ENCODE results near the gene NEDD8. TPM values are rescaled to one million over a fixed set of nuclear protein-coding genes. Genes with fewer than 3 reads are reported as not detected.

Gene NEDD8
- polyA plus RNA-seq, 1 donor from 2014 or later, result 431 TPM

GRCh38 chr14:24192933-24193332 is 39.2 kb downstream of the NEDD8 start:
- Histone ChIP-seq H3K79me2 (replicated peaks; ENCODE audit: insufficient read depth, low read length) (peaks cover 3% of the 10 kb centered on the region), H3K27ac (ENCODE audit: low read length) (no peak overlapping the region), H3K9me2 (ENCODE audit: insufficient read depth, low read length) (no peaks in the 10 kb centered on the region), H4K20me1 (ENCODE audit: insufficient read depth) (peaks cover 3% of the 10 kb centered on the region), H3K9ac (ENCODE audit: low read length) (no peak overlapping the region), H3K4me2 (ENCODE audit: low read length) (no peak overlapping the region), H3K27me3 (ENCODE audit: insufficient read depth, low read depth, low read length) (no peaks in the 10 kb centered on the region), H2AFZ (ENCODE audit: low read depth, low read length) (no peak overlapping the region), H3K36me3 (ENCODE audit: insufficient read depth, low read length) (no peaks in the 10 kb centered on the region), H3F3A (ENCODE audit: insufficient read depth, low read length, poor library complexity, severe bottlenecking) (no peaks in the 10 kb centered on the region), H3K9me3 (ENCODE audit: low read length) (no peaks in the 10 kb centered on the region), H3K4me3 (ENCODE audit: low read length) (no peak overlapping the region)
- TF ChIP-seq MXI1 (conservative IDR thresholded peaks at IDR 0.05; ENCODE audit: poor library complexity, severe bottlenecking) (no peak), SMC3 (conservative IDR thresholded peaks at IDR 0.05; ENCODE audit: poor library complexity) (no peak), REST (IDR thresholded peaks at IDR 0.05; ENCODE audit: borderline replicate concordance) (no peak), POLR2AphosphoS5 (IDR thresholded peaks at IDR 0.05) (no peak), RAD21 (conservative IDR thresholded peaks at IDR 0.05) (no peak), TAF1 (IDR thresholded peaks at IDR 0.05; ENCODE audit: low read depth) (no peak), EZH2 (IDR thresholded peaks at IDR 0.05; ENCODE audit: borderline replicate concordance, insufficient read depth, low read length, poor library complexity, severe bottlenecking) (no peak), EP300 (conservative IDR thresholded peaks at IDR 0.05; ENCODE audit: poor library complexity, severe bottlenecking) (no peak)
- TF ChIP-seq, protein P1, sequence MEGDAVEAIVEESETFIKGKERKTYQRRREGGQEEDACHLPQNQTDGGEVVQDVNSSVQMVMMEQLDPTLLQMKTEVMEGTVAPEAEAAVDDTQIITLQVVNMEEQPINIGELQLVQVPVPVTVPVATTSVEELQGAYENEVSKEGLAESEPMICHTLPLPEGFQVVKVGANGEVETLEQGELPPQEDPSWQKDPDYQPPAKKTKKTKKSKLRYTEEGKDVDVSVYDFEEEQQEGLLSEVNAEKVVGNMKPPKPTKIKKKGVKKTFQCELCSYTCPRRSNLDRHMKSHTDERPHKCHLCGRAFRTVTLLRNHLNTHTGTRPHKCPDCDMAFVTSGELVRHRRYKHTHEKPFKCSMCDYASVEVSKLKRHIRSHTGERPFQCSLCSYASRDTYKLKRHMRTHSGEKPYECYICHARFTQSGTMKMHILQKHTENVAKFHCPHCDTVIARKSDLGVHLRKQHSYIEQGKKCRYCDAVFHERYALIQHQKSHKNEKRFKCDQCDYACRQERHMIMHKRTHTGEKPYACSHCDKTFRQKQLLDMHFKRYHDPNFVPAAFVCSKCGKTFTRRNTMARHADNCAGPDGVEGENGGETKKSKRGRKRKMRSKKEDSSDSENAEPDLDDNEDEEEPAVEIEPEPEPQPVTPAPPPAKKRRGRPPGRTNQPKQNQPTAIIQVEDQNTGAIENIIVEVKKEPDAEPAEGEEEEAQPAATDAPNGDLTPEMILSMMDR (IDR thresholded peaks at IDR 0.05; ENCODE audit: poor library complexity, severe bottlenecking), result no peak

- no peak for TF ChIP-seq EP300 (conservative IDR thresholded peaks at IDR 0.05; ENCODE audit: poor library complexity, severe bottlenecking)
- TF ChIP-seq POLR2AphosphoS5 (IDR thresholded peaks at IDR 0.05), result no peak
- TF ChIP-seq RAD21 (conservative IDR thresholded peaks at IDR 0.05), result no peak
- no peak for TF ChIP-seq MXI1 (conservative IDR thresholded peaks at IDR 0.05; ENCODE audit: poor library complexity, severe bottlenecking)
- TF ChIP-seq TAF1 (IDR thresholded peaks at IDR 0.05; ENCODE audit: low read depth), result no peak
- no peak for TF ChIP-seq REST (IDR thresholded peaks at IDR 0.05; ENCODE audit: borderline replicate concordance)
- TF ChIP-seq SMC3 (conservative IDR thresholded peaks at IDR 0.05; ENCODE audit: poor library complexity), result no peak
- TF ChIP-seq, protein P1 (IDR thresholded peaks at IDR 0.05; ENCODE audit: poor library complexity, severe bottlenecking), result no peak
- no peak for TF ChIP-seq EZH2 (IDR thresholded peaks at IDR 0.05; ENCODE audit: borderline replicate concordance, insufficient read depth, low read length, poor library complexity, severe bottlenecking)
- Histone ChIP-seq H3K27me3 (ENCODE audit: insufficient read depth, low read depth, low read length) (no peaks in the 10 kb centered on the region), H3K9ac (ENCODE audit: low read length) (no peak overlapping the region), H4K20me1 (ENCODE audit: insufficient read depth) (peaks cover 4% of the 10 kb centered on the region), H3K4me3 (ENCODE audit: low read length) (no peak overlapping the region), H3F3A (ENCODE audit: insufficient read depth, low read length, poor library complexity, severe bottlenecking) (no peaks in the 10 kb centered on the region), H3K36me3 (ENCODE audit: insufficient read depth, low read length) (no peaks in the 10 kb centered on the region), H3K9me3 (ENCODE audit: low read length) (no peaks in the 10 kb centered on the region), H3K9me2 (ENCODE audit: insufficient read depth, low read length) (no peaks in the 10 kb centered on the region), H3K79me2 (replicated peaks; ENCODE audit: insufficient read depth, low read length) (peaks cover 3% of the 10 kb centered on the region), H3K27ac (ENCODE audit: low read length) (no peak overlapping the region), H3K4me2 (ENCODE audit: low read length) (no peak overlapping the region), H2AFZ (ENCODE audit: low read depth, low read length) (no peak overlapping the region)
These were observed 41.8 kb downstream of the NEDD8 start for GRCh38 chr14:24190416-24190815.
